ENCODE data around the gene EWSR1.
"Not testable (repeated sequence)": the region's sequence is repeated elsewhere in the genome, so short reads cannot be mapped to it uniquely, and the experiment has no call there.

Gene EWSR1

GRCh38 chr22:29267858-29268510 lies at the start of gene EWSR1, which contains the start of gene RHBDD3:
Gene EWSR1, plus strand, starts transcription at chr22:29268268. Its CDS starts 69 bp downstream, at chr22:29268337.
Gene RHBDD3, minus strand, starts transcription at chr22:29267981. Its CDS starts 2,355 bp downstream, at chr22:29265626.
- DNase-seq, result peak; percentile 94 to 98

- DNase-seq, result no peak
Measured at GRCh38 chr22:29218758-29219408, 49.2 kb upstream of the EWSR1 start.

GRCh38 chr22:29219409-29219782 lies 48.7 kb upstream of the EWSR1 start:
- DNase-seq, result not testable (repeated sequence)

DNA sequence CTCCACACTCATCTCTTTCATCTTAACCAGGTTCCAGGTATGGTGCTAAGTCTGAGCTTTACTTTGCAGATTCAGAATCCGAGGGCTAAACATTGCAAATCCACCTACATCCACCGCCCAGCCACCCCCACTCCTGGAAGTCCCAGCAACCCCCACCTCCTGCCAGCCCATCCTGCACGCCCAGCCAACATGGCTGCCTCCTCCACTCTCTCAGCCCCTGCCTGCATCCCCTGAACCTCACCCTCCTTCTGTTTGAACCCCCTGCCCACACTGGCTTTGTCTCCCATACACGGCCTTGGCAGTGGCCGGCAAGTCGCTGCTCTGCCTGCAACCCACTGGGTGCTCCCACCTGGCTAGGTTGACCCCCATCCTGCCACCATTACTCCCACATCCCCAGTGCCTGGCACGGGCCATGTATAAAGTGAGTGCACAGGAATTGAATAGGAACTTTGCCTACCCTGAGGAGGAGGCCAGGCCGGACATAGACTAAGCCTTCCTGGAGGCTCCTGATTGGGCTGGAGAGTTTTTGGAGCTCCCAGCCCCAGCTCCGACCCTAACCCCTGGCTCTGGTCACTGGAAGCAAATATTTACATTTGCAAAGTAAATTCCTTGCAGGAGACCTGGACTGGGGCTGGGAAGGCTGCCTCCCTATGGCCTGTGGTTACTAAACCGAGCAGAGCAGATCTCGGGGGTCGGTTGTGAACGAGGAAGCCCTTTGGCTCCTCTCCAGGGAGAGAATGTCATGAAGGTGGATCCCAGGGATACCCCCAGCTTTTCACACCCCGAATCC lies 48.0 kb upstream of the EWSR1 start:
- DNase-seq, result no peak

GRCh38 chr22:29224121-29224858 lies 43.8 kb upstream of the EWSR1 start:
- no peak for DNase-seq

DNA sequence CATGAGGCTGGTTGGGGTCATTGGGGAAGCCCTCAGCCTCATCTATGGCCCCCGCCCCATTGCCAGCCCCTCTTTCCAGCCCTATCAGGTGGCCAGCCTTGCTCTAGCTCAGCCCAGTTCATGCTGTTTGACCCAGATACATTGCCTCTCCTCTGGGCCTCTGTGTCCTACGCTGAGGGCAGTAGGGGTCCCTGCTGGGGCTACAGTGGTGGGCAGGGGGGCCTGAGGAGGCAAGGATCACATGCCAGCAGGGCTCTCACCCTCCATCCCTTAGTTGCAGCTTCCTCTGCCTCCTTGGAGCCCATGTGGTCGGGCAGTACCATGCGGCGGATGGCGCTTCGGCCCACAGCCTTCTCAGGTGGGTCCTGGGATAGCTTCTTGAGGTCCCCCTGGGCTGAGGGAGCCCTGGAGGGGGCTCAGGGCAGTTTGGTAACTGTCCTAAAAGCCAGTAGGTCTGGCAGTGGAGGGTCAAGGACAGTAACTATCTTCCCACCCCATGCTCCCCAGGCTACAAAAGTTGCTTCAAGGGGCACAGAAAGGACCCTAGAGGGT lies 43.1 kb upstream of the EWSR1 start:
- DNase-seq, result no peak

- DNase-seq, result no peak
Measured at GRCh38 chr22:29225422-29226090, 42.5 kb upstream of the EWSR1 start.

DNA sequence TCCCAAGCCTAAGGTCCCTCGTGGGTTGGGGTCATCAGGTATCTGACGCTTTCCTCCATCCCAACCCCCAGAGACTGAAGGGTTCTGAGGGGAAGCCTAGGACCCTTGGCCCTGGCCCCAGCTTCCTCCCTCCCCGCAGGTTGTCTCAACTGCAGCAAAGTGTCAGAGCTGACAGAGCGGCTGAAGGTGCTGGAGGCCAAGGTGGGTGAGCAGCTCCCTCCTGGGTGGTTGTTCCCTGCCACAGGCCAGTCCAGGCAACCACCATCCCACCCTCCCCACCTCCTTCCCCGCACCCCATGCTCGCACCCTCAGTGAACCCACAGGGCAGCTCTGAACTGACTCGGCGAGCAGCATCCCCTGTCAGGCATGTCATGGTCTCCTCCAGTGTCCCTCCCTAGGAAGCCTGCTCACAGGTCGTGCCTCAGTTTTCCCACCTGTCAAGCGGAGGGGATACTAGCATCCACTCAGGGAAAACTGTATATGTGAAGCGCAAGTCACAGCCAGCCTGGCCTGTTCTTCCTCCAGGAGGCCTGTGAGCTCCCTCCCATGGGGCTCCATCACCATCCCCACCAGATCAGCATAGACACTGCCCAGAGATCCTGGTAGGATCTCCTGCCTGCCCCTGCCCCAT lies 41.6 kb upstream of the EWSR1 start:
- no peak for DNase-seq

- no peak for DNase-seq
Measured at GRCh38 chr22:29230972-29231875, 36.8 kb upstream of the EWSR1 start.

DNA sequence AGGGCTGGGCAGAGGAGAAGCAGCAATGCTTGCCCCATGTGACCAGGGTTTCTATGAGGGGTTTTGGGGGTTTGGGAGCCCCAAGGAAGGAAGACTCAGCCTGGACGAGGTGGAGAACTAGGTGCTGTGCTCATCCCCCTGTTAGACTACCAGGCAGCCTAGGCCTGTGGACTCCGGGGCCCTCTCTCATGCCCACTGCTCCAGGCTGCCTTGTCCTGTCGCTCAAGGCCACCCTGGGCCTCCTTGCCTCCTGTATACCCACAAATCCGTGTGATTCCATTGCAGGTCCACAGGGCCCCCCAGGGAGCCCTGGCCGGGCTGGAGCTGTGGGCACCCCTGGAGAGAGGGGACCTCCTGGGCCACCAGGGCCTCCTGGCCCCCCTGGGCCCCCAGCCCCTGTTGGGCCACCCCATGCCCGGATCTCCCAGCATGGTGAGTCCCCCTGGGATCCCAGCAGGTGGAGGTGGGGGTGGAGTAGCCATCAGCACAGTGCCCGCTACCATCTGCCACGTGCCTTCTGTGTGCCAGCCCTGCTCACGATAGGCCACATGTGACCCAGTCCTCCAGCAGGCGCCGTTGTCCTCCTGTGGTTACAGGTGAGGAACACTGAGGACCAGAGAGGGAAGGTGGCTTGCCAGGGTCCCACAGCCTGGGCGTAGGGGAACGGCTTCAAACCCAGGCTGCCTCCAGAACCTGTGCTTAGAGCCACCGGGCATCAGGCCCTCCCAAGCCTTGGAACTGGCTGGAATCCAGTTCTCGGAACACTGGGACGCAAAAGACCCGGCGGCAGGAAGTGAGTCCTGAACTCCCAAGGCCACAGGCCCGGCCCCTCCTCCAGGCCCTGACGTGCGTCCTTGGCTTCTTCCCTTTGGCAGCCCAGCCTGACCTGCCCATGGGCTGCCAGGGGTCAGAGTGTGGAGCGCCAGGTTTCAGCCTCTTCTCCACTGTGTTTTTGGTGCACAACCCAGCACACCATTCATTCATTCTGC lies 35.8 kb upstream of the EWSR1 start:
- no peak for DNase-seq

DNA sequence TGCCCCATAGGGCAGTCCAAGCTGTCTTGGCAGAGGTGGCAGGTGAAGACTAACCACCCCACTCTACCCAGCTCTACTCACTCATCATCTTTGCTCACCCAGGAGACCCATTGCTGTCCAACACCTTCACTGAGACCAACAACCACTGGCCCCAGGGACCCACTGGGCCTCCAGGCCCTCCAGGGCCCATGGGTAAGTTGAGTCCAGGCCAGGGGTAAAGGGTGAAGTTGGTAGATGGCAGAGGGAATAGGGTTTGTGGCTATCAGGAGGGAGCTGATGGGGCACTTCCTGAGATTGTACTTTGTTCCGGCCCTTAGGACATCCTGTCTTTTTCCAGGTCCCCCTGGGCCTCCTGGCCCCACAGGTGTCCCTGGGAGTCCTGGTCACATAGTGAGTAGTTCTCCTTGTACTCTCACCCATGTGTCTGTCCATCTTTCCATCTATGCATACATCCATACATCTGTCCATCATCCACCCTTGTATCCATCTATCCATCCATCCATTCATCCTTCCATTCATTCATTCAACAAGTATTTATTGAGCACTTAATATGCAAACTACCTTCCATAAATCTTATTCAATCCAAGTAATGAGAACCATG lies 34.7 kb upstream of the EWSR1 start:
- DNase-seq, result no peak

- DNase-seq, result not testable (repeated sequence)
Measured at GRCh38 chr22:29240481-29240880, 27.6 kb upstream of the EWSR1 start.

DNA sequence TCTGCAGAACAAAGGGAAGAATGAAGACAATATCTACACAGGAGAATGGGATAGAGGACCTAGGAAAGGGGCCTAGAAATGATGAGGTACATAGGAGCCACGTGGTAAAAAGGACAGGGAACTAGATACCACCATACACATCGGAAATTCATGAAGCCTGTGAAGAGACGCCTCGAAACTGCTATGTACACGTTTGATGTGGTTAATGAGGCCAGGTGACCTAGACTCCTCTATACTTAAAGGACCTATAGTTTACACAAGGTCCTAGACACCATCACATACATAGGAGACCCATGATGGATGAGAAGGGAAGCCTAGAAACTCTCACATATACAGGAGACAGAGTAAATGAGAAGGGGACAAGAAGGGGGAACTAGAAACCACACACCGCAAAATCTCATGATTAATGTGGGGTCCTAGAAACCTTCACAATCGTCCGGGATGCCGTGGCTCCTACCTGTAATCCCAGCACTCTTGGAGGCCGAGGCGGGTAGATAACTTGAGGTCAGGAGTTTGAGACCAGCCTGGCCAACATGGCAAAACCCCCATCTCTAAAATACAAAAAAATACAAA lies 24.1 kb upstream of the EWSR1 start:
- DNase-seq, result no peak

DNA sequence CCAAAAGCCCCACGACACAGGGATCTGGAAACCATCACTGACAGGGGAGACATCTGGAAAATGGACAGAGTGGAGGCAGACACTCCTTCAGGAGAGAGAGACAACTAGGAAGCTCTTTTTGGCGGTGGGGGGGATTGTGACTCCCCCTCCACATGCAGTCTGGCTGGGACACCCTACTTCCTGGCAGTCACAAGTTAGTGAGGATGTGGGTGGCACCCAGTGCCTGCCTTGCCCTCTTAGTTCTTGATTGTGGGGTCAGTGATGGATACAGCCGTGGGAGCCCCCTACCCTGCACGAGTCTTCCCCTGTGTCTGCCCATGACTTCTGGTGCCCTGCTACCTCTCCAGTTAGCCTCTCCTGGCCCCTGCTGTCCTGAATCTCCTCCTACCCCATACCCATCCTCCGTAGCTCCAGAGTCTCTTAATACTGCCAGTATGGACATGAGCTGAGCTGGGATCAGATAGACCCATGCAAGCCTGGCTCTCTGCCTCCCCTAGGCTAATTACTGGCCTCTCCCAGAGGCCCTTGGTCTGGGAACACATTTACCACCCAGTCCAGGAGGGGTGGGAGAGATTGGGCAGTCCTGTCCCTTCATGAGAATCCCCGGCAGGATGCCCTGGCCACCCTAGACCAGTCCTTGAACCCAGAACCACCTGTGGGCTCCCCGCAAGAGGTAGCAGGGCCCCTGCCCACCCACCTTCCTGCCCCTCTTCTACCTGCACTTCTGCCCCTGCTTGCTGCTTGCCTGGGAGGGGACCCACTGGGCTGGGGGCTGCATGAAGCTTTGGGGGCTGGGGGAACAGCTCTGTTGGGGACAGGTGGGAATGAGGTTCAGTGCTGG lies 23.1 kb upstream of the EWSR1 start:
- DNase-seq, result no peak

- peak; percentile 55 to 72 for DNase-seq
Measured at GRCh38 chr22:29245626-29246385, 22.3 kb upstream of the EWSR1 start.

DNA sequence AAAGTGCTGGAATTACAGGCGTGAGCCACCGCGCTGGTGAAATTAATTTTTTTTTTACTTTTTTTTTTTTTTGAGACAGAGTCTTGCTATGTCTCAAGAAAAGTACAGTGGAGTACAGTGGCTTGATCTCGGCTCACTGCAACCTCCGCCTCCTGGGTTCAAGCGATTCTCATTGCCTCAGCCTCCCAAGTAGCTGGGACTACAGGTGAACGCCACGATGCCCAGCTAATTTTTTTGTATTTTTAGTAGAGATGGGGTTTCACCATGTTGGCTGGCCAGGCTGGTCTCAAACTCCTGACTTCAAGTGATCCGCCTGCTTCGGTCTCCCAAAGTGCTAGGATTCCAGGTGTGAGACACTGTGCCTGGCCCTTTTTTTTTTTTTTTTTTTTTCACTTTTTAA lies 20.2 kb upstream of the EWSR1 start:
- DNase-seq, result not testable (repeated sequence)

- DNase-seq, result no peak
Measured at GRCh38 chr22:29251265-29251664, 16.8 kb upstream of the EWSR1 start.

Data from CD4-positive, alpha-beta T cell treated with Interferon alpha-2 for 1 hour (primary cell).